Kidney epithelial cell (primary cell): ENCODE measurements around the gene GAK. TPM values are rescaled to one million over a fixed set of nuclear protein-coding genes. Genes with fewer than 3 reads are reported as not detected.

Experiments used
- DNase-seq: peaks from one replicate; pipeline ENCODE4 v3.0.0-alpha.2; 2010; ENCODE audit warnings: low read depth
- H3K27me3 ChIP-seq: 2 replicates; pipeline ENCODE4 v1.6.0; 2011; ENCODE audit warnings: low read length; ENCODE audit not compliant: control insufficient read depth, insufficient read depth
- H3K36me3 ChIP-seq: 2 replicates; pipeline ENCODE4 v1.5.1; 2011; ENCODE audit warnings: low read length; ENCODE audit not compliant: control insufficient read depth, insufficient read depth
- H3K4me3 ChIP-seq: 2 replicates; pipeline ENCODE4 v1.5.1; 2011; ENCODE audit warnings: low read depth, mild to moderate bottlenecking, control low read depth, low read length
- total RNA-seq: library from RNA; depleted of rRNA; stranded (reverse); fragments of >200 nt; gene quantifications from 2 replicates; pipeline ENCODE4 v1.2.3, GENCODE V29; 2015
- TF ChIP-seq, protein P1 (sequence below): IDR thresholded peaks from 2 replicates; pipeline ENCODE4 v1.5.1; 2011; ENCODE audit warnings: mild to moderate bottlenecking, moderate library complexity, low read length, control low read depth, inconsistent platforms; ENCODE audit not compliant: insufficient read depth, poor library complexity, severe bottlenecking

Gene GAK
- total RNA-seq, 1 donor from 2014 or later: 131 TPM

DNA sequence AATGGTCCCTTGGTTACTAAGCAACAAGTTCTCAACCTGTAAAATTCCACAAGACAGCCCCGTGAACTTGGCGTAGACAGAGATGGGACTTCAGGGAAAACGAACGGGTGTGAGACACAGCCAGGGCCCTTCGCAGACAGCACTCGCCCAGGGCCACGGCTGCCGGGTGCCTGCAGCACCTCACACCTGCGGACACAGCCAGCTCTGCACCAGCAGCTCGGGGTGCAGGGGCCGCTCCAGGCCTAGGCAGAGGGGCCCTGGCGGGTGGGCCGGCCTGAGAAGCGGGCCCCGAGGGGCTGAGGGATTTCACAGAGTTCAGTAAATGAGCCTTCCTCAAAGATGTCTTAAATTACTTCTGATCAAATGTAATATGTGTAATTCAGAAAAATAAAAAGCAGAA lies 34.0 kb downstream of the GAK start:
- TF ChIP-seq, protein P1, sequence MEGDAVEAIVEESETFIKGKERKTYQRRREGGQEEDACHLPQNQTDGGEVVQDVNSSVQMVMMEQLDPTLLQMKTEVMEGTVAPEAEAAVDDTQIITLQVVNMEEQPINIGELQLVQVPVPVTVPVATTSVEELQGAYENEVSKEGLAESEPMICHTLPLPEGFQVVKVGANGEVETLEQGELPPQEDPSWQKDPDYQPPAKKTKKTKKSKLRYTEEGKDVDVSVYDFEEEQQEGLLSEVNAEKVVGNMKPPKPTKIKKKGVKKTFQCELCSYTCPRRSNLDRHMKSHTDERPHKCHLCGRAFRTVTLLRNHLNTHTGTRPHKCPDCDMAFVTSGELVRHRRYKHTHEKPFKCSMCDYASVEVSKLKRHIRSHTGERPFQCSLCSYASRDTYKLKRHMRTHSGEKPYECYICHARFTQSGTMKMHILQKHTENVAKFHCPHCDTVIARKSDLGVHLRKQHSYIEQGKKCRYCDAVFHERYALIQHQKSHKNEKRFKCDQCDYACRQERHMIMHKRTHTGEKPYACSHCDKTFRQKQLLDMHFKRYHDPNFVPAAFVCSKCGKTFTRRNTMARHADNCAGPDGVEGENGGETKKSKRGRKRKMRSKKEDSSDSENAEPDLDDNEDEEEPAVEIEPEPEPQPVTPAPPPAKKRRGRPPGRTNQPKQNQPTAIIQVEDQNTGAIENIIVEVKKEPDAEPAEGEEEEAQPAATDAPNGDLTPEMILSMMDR: no peak
- Histone ChIP-seq H3K4me3 (no peak overlapping the region), H3K27me3 (no peaks in the 10 kb centered on the region), H3K36me3 (no peaks in the 10 kb centered on the region)
- no peak for DNase-seq

DNA sequence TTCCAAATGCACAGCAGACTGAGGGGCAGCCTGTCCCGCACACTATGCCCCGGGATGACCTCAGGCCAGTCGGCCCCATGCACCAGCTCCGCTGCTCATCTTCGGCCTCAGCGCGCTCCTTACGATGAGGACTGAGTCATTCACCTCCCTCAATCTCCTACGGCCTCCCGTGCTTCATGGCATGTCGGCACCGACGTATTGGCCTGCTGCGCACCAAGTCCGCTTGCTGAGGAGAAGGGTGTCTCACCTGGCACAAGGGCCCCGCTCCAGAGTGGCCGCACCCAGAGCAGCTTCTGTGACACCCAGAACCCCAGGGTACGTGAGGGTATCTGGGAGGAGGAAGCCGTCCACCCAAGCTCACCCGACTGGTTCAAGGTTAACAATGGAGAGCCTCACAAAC lies 35.5 kb downstream of the GAK start:
- no peaks in the 10 kb centered on the region for H3K36me3 ChIP-seq
- H3K4me3 ChIP-seq: no peak overlapping the region
- TF ChIP-seq, protein P1: no peak
- DNase-seq: no peak
- H3K27me3 ChIP-seq: no peaks in the 10 kb centered on the region

DNA sequence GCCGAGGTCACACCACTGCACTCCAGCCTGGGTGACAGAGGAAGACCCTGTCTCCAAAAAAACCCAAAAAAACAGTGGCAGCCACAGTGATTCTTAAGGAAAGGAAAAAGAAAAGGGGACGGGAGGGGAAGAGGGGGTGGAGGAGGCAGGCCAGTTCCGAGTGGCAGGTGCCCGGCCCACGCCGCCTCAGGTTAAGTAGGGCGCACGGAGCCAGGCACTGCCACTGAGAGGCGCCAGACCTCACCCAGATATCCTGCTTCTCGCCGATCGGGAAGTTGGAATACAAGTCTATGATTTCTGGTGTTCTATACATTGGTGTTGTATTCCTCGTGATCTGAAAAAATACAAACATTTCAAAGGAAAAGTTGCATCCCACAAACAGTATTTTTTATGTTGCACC lies 35.9 kb downstream of the GAK start:
- TF ChIP-seq, protein P1: no peak
- Histone ChIP-seq H3K4me3 (no peak overlapping the region), H3K27me3 (no peaks in the 10 kb centered on the region), H3K36me3 (no peaks in the 10 kb centered on the region)
- no peak for DNase-seq

DNA sequence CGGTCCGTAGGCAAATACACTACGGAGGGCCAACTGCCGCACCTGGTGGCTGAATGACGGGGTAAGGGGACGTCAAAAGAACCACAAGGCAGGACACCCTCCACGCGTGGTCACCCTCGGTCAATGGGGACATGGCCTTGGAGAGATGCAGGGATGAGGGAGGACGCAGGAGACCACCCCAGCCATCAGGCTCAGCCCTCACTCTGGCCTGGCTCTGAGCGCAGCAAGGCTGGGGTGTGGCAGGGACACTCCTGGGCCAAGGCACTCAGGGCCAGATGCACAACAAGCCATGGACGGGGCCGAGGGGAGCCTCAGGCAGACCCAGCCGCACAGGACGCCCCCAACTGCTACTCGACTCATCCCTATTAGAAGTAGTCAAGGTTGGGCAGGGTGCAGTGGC lies 36.5 kb downstream of the GAK start:
- H3K36me3 ChIP-seq: no peaks in the 10 kb centered on the region

GRCh38 chr4:893995-894705 lies 38.0 kb downstream of the GAK start:
- H3K4me3 ChIP-seq: no peak overlapping the region
- no peak for DNase-seq
- H3K36me3 ChIP-seq: no peaks in the 10 kb centered on the region
- no peaks in the 10 kb centered on the region for H3K27me3 ChIP-seq
- TF ChIP-seq, protein P1: no peak

More for the DNA sequence above, 36.5 kb downstream of the GAK start:
- no peak overlapping the region for H3K4me3 ChIP-seq
- no peaks in the 10 kb centered on the region for H3K27me3 ChIP-seq
- TF ChIP-seq, protein P1: no peak
- DNase-seq: no peak

DNA sequence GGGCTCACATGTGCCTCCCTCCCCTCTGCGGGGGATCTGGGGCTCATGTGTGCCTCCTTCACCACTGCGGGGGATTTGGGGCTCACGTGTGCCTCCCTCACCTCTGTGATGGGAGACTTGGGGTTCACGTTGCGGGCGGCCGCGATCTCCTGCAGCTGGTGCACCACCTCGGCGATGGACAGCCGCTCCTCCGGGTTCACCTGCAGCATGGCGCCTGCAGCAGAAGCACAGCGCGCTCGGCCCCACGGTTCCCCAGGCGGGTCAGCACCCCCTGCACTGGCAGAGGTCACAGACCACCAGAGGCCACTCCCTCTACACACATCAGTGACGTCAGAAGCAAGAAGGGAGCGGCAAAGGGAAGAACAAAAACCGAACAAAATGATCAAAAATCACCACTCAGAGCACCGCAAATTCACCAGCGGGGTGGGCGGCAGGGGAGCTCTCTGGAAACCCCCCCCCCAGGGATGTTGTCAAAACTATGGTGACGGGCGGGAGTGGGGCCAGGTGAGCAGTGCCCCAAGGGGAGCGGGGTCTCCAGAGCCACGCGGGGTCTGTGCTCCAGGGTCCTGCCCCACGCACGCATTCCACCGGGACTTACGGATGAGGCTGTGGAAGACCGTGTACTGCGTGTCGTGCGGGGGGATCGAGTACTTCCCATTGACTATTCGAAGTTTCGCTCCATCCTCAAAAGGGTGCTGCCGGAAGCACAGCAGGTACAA lies 38.7 kb downstream of the GAK start:
- DNase-seq: no peak
- Histone ChIP-seq H3K36me3 (no peaks in the 10 kb centered on the region), H3K27me3 (no peaks in the 10 kb centered on the region), H3K4me3 (no peak overlapping the region)
- TF ChIP-seq, protein P1: no peak
